RWPE1 (cell line): ENCODE measurements around the gene SH2D3C.

Experiments
- CTCF ChIA-PET: fragments of 350-600 bp; sonication (Branson Sonifier 250); formaldehyde crosslinking; extraction: SDS; loops from one replicate; lab custom pipeline; 2021; lab: Yijun Ruan, JAX
- POLR2A ChIA-PET: fragments of 400-600 bp; formaldehyde crosslinking; extraction: SDS; loops from one replicate; lab custom pipeline; 2020; ENCODE audit warnings: antibody characterized with exemption; ENCODE audit not compliant: low non-redundant PET; lab: Yijun Ruan, JAX
- DNase-seq: peaks from one replicate; pipeline ENCODE4 v3.0.0; 2012; ENCODE audit warnings: low spot score
- H3K27ac ChIP-seq: fragments of 450-650 bp; 2 replicates; pipeline ENCODE4 v1.5.1; 2017
- CTCF ChIP-seq: fragments of 450-650 bp; conservative IDR thresholded peaks from 2 replicates; pipeline ENCODE4 v1.5.1; 2017; ENCODE audit warnings: low read depth, mild to moderate bottlenecking

Gene SH2D3C

GRCh38 chr9:127707766-127708165 is 70.7 kb downstream of the SH2D3C start:
- TF ChIP-seq CTCF, result no peak
- ChIA-PET CTCF (interaction anchor here (1.9 kb wide), 1 partner anchor 27 kb away, joined by 9 read pairs; the partner anchor contains the start of gene TOR2A), POLR2A (no interaction called here)
- no peak for DNase-seq
- H3K27ac ChIP-seq, result no peak overlapping the region

- H3K27ac ChIP-seq, result peak within 1 kb of the TSS; percentile 4; the same call in 1 of the 2 replicates
- POLR2A ChIA-PET, result no interaction called here
- CTCF ChIA-PET, result interaction anchor here (1.0 to 1.9 kb wide), 2 partner anchors 9 to 28 kb away, joined by 3 to 9 read pairs; partner anchors contain the start of genes PTRH1, TOR2A and TTC16
- no peak for TF ChIP-seq CTCF
- peak; percentile 59 for DNase-seq
These were observed 71.6 kb downstream of the SH2D3C start, which contains the start of gene CFAP157 for GRCh38 chr9:127706836-127707241. Gene CFAP157 (plus strand): TSS chr9:127706988. CDS start chr9:127707032, 44 bp downstream.

GRCh38 chr9:127705577-127706379 is 72.7 kb downstream of the SH2D3C start:
- TF ChIP-seq CTCF, result no peak
- no peak for DNase-seq
- no peak overlapping the region for H3K27ac ChIP-seq
- POLR2A ChIA-PET, result interaction anchor here (0.6 kb wide), 2 partner anchors 11 to 393 kb away, joined by 3 read pairs; no protein-coding TSS in a partner anchor
- CTCF ChIA-PET, result interaction anchor here (0.7 to 1.9 kb wide), 3 partner anchors 9 to 29 kb away, joined by 3 to 9 read pairs (median 3); partner anchors contain the start of genes PTRH1, TOR2A and TTC16

- ChIA-PET POLR2A (interaction anchor here (0.7 kb wide), 1 partner anchor 99 kb away, joined by 3 read pairs; no protein-coding TSS in a partner anchor), CTCF (interaction anchor here (1.5 kb wide), 1 partner anchor 10 kb away, joined by 3 read pairs; no protein-coding TSS in a partner anchor)
- DNase-seq, result no peak
- H3K27ac ChIP-seq, result no peak overlapping the region
- TF ChIP-seq CTCF, result no peak
These were observed 75.0 kb downstream of the SH2D3C start for GRCh38 chr9:127703289-127703946.

GRCh38 chr9:127700594-127701255 is 77.7 kb downstream of the SH2D3C start:
- no peak overlapping the region for H3K27ac ChIP-seq
- DNase-seq, result no peak
- POLR2A ChIA-PET, result no interaction called here
- CTCF ChIA-PET, result interaction anchor here (1.1 kb wide), 1 partner anchor 34 kb away, joined by 3 read pairs; the partner anchor contains the start of gene TOR2A
- TF ChIP-seq CTCF, result no peak
